ENCODE data around the gene METTL8. TPM values are rescaled to one million over a fixed set of nuclear protein-coding genes. Genes with fewer than 3 reads are reported as not detected.
A peak's percentile ranks its signal among the peaks of the same experiment; 100 is the strongest.

The METTL8 gene
- total RNA-seq, 1 donor from 2014 or later = 33.7 TPM

- TF ChIP-seq CTCF (IDR thresholded peaks at IDR 0.05; ENCODE audit: insufficient read depth, low read length, severe bottlenecking) = no peak
- DNase-seq (ENCODE audit: low read depth) = peak; percentile 31
- H3K4me3 ChIP-seq (ENCODE audit: low read depth, low read length) = no peak overlapping the region
- no peak for FAIRE-seq
- no peaks in the 10 kb centered on the region for H3K36me3 ChIP-seq (ENCODE audit: control insufficient read depth, insufficient read depth, low read length)
- H3K27me3 ChIP-seq (ENCODE audit: control insufficient read depth, insufficient read depth, low read length) = no peaks in the 10 kb centered on the region
These were observed 122.9 kb downstream of the METTL8 start for GRCh38 chr2:171310889-171311288.

GRCh38 chr2:171309455-171310286 lies 124.1 kb downstream of the METTL8 start:
- H3K36me3 ChIP-seq (ENCODE audit: control insufficient read depth, insufficient read depth, low read length) = no peaks in the 10 kb centered on the region
- TF ChIP-seq CTCF (IDR thresholded peaks at IDR 0.05; ENCODE audit: insufficient read depth, low read length, severe bottlenecking) = no peak
- no peak for FAIRE-seq
- no peak for DNase-seq (ENCODE audit: low read depth)
- no peak overlapping the region for H3K4me3 ChIP-seq (ENCODE audit: low read depth, low read length)
- no peaks in the 10 kb centered on the region for H3K27me3 ChIP-seq (ENCODE audit: control insufficient read depth, insufficient read depth, low read length)

GRCh38 chr2:171308280-171309054 lies 125.3 kb downstream of the METTL8 start:
- no peak overlapping the region for H3K4me3 ChIP-seq (ENCODE audit: low read depth, low read length)
- TF ChIP-seq CTCF (IDR thresholded peaks at IDR 0.05; ENCODE audit: insufficient read depth, low read length, severe bottlenecking) = no peak
- no peaks in the 10 kb centered on the region for H3K27me3 ChIP-seq (ENCODE audit: control insufficient read depth, insufficient read depth, low read length)
- DNase-seq (ENCODE audit: low read depth) (no peak), FAIRE-seq (no peak)
- H3K36me3 ChIP-seq (ENCODE audit: control insufficient read depth, insufficient read depth, low read length) = no peaks in the 10 kb centered on the region

GRCh38 chr2:171307560-171307959 lies 126.2 kb downstream of the METTL8 start:
- Histone ChIP-seq H3K36me3 (ENCODE audit: control insufficient read depth, insufficient read depth, low read length) (no peaks in the 10 kb centered on the region), H3K4me3 (ENCODE audit: low read depth, low read length) (no peak overlapping the region), H3K27me3 (ENCODE audit: control insufficient read depth, insufficient read depth, low read length) (no peaks in the 10 kb centered on the region)
- TF ChIP-seq CTCF (IDR thresholded peaks at IDR 0.05; ENCODE audit: insufficient read depth, low read length, severe bottlenecking) = no peak
- FAIRE-seq = peak; percentile 18
- no peak for DNase-seq (ENCODE audit: low read depth)

- FAIRE-seq = no peak
- DNase-seq (ENCODE audit: low read depth) = peak; percentile 31
- H3K27me3 ChIP-seq (ENCODE audit: control insufficient read depth, insufficient read depth, low read length) = no peaks in the 10 kb centered on the region
- no peak overlapping the region for H3K4me3 ChIP-seq (ENCODE audit: low read depth, low read length)
- no peak for TF ChIP-seq CTCF (IDR thresholded peaks at IDR 0.05; ENCODE audit: insufficient read depth, low read length, severe bottlenecking)
- no peaks in the 10 kb centered on the region for H3K36me3 ChIP-seq (ENCODE audit: control insufficient read depth, insufficient read depth, low read length)
These were observed 135.8 kb downstream of the METTL8 start for GRCh38 chr2:171297956-171298355.

Measured in bronchial epithelial cell (primary cell).